GM19023 (cell line): Measurements from ENCODE around the gene HBM.
"Not testable (repeated sequence)": the region's sequence is repeated elsewhere in the genome, so short reads cannot be mapped to it uniquely, and the experiment has no call there.

Experiments used
- ATAC-seq: cut with Tn5 transposase; IDR thresholded peaks from one replicate; pipeline ENCODE4 v1.9.1; 2021; ENCODE audit warnings: mild to moderate bottlenecking, moderate library complexity; ENCODE audit not compliant: unreplicated experiment

Gene HBM

GRCh38 chr16:144797-145252, 21.0 kb upstream of the HBM start:
- no peak for ATAC-seq

DNA sequence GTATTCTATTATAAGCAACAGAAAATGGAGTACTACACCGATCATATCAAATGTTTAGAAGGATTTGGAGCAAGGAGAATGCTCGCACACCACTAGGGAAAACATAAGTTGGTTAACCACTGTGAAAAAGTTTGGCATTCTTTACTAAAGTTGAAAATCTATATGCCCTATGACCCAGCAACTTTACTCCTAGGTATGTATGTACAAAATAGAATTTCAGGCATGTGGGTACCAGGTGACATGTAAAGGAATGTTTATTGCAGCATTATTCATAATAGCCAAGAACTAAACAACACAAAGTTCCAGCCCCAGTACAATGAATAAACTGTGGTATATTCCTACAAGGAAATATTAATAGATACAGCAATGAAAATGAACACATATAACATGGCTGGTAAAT, 19.1 kb upstream of the HBM start:
- ATAC-seq = no peak

DNA sequence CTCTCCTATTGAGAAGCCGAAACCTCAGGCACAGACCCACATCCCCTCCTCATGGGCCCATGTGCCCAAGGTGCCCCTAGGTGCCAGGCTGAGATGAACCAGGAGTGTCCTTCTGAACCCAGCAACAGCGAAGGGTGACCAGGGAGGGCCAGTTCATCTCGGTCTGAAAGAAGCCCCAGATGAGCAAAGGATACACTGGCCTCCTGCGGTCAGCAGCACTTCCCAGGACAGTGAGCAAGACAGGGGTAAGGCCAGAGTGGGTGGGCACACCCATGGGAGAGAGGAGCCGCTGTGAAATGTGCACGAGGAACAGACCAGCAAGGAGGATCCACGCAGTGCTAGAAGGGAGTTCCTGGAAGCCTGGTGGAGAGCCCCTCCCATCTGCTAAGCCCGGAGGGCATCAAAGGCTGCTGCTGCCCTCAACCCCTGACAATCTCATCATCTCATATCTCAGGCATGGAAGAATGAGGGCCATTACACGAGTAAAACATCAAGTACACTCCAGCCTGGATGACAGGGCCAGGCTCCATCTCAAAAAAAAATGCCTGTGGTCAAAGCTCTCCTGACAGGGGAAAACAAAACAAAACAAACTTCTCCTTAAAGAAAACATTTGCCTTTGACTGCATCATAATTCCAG, 16.6 kb upstream of the HBM start:
- ATAC-seq = no peak

DNA sequence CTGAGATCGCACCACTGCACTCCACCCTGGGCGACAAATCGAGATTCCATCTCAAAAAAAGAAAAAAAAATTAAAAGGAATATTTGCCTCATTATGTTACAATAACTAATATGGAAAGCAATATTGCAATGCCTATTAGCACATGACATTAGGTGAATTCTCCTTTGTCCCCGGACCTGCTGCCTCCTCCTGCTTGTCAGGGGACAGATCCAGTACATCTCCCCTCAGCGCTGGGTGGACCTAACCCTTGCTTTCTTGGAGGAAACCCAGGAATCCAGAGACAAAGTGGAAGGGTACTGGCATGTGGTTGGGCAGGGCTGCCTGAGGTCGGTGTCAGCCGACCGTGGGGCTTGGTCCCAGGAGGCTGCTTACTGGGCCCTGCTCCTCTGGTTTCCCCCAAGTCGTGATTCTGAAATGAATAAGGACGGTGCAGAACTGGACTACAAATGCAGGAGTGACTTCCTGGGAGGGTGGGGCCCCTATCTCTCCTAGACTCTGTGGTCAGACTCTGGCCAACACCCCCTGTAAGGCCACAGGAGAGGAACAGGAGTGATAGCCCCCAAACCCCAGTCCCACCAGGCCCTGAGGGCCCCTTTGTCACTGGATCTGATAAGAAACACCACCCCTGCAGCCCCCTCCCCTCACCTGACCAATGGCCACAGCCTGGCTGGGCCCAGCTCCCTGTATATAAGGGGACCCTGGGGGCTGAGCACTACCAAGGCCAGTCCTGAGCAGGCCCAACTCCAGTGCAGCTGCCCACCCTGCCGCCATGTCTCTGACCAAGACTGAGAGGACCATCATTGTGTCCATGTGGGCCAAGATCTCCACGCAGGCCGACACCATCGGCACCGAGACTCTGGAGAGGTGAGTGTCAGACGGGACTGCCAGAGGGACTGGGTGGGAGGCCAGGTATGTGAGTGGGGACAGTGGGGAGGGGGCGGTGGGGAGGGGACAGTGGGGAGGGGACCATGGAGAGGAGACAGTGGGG, 13.3 kb upstream of the HBM start, which contains the start of gene HBZ:
HBZ (plus strand) TSS at position 504 of the 988 bp plus-strand sequence; CDS start at position 770, 266 bp downstream.
- no peak for ATAC-seq

DNA sequence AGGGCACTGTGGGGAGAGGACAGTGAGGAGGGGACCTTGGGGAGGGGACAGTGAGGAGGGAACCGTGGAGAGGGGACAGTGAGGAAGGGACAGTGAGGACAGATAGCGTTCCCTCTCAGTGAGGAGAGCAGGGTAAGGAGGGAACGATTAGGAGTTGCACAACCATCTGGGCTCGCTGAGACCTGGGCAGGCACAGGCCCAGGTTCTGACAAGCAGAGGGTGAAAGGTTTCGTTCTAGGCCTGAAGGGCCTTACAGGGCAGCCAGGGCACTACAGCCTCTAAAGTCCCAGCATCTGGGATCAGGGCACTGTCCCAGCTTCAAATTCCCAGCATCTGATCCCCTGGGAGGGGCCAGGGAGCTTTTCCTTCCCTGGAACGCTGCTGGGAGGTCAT, 12.7 kb upstream of the HBM start:
- not testable (repeated sequence) for ATAC-seq

DNA sequence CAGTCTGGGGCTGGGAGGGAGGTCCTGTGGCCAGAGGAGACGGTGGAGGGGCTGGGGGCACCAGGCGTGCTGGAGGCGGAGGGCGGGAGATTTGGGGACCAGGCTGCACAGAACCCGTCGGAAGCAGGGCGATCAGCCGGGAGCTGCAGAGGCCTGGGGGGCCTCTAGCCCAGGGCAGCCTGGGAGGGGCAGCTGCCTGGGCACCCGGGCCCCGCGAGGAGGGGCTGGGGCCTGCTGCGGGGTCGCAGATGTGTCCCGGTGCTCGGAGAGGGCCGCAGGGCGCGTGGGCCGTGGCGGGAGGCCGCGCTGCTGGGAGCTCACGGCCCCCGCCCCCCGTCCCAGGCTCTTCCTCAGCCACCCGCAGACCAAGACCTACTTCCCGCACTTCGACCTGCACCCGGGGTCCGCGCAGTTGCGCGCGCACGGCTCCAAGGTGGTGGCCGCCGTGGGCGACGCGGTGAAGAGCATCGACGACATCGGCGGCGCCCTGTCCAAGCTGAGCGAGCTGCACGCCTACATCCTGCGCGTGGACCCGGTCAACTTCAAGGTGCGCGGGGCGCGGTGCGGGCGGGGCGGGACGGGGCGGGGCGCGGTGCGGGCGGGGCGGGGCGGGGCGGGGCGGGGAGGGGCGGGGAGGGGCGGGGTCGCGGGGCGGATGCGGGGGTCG, 12.1 kb upstream of the HBM start:
- not testable (repeated sequence) for ATAC-seq

GRCh38 chr16:154217-155030, 11.4 kb upstream of the HBM start:
- no peak for ATAC-seq

DNA sequence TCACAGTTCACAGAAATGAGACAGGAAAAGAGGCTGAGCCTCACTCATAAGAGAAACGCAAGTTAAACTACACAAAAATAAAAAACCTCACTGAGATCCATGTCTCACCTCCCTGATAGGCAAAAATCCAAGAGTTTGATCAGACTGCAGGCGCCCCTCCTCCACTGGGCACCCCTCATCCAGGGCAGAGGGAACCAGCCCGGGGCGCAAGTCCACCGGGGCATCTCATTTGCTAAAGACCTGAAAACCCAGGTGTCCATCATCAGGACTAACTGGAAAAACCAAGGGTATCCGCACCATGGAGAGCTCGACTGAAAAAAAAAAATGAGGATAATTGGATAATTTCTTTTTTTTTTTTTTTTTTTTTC, 10.8 kb upstream of the HBM start:
- ATAC-seq = no peak

GRCh38 chr16:159136-159849, 6.5 kb upstream of the HBM start:
- no peak for ATAC-seq

- ATAC-seq = not testable (repeated sequence)
Observed at GRCh38 chr16:160242-160641, 5.5 kb upstream of the HBM start.

DNA sequence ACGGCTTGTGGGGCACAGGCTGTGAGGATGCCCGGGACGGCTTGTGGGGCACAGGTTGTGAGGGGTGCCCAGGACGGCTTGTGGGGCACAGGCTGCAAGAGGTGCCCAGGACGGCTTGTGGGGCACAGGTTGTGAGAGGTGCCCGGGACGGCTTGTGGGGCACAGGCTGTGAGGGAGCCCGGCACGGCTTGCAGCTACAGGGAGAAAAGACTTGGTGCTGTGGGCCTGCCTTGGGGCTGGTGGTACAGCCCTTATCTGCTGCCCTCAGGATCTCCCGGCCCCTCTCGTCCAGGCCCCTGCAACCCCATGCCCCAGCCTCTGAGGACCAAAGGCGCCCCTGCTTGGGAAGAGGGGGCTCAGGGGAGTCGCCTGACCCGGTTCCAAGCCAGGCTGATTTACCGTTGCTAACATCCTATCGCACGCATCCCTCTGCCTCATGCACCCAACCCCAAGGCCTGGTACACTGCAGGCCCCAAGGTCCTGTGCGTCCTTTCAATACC, 5.0 kb upstream of the HBM start:
- ATAC-seq = no peak

GRCh38 chr16:162271-162991, 3.3 kb upstream of the HBM start:
- no peak for ATAC-seq

DNA sequence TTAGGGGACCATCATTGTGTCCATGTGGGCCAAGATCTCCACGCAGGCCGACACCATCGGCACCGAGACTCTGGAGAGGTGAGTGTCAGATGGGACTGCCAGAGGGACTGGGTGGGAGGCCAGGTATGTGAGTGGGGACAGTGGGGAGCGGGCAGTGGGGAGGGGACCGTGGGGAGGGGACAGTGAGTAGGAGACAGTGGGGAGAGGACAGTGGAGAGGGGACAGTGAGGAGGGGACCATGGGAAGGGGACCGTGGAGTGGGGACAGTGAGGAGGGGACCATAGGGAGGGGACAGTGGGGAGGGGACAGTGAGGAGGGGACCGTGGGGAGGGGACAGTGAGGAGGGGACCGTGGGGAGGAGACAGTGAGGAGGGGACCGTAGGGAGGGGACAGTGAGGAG, 2.6 kb upstream of the HBM start:
- ATAC-seq = not testable (repeated sequence)

DNA sequence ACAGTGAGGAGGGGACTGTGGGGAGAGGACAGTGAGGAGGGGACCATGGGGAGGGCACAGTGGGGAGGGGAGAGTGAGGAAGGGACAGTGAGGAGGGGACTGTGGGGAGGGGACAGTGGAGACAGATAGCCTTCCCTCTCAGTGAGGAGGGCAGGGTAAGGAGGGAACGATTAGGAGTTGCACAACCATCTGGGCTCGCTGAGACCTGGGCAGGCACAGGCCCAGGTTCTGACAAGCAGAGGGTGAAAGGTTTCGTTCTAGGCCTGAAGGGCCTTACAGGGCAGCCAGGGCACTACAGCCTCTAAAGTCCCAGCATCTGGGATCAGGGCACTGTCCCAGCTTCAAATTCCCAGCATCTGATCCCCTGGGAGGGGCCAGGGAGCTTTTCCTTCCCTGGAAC, 2.1 kb upstream of the HBM start:
- ATAC-seq = not testable (repeated sequence)

GRCh38 chr16:164134-164823, 1.5 kb upstream of the HBM start:
- ATAC-seq = not testable (repeated sequence)

DNA sequence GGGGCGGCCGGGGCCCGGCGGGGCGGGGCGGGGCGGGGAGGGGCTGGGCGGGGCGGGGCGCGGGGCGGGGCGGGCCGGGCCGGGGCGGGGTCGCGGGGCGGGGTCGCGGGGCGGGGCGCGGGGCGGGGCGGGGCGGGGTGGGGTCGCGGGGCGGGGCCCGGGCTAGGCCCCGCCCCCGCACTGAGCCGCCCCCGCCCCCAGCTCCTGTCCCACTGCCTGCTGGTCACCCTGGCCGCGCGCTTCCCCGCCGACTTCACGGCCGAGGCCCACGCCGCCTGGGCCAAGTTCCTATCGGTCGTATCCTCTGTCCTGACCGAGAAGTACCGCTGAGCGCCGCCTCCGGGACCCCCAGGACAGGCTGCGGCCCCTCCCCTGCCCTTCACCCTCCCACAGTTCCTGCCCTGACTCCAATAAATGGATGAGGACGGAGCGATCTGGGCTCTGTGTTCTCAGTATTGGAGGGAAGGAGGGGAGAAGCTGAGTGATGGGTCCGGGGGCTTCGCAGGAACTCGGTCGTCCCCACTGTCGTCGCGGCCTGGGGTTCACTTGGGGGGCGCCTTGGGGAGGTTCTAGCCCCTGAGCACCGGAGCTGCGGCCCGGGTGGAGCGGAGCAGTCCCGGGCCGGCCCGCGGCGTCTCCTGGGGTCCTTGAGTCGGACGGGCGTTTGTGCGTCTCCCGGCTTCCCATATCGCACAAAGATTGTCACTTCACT, 795 bp upstream of the HBM start:
- no peak for ATAC-seq

GRCh38 chr16:166375-167121, 770 bp downstream of the HBM start:
- ATAC-seq = no peak
